ENCODE data around the gene SLC12A7.
"Not testable (repeated sequence)": the region's sequence is repeated elsewhere in the genome, so short reads cannot be mapped to it uniquely, and the experiment has no call there.

SLC12A7 gene

DNA sequence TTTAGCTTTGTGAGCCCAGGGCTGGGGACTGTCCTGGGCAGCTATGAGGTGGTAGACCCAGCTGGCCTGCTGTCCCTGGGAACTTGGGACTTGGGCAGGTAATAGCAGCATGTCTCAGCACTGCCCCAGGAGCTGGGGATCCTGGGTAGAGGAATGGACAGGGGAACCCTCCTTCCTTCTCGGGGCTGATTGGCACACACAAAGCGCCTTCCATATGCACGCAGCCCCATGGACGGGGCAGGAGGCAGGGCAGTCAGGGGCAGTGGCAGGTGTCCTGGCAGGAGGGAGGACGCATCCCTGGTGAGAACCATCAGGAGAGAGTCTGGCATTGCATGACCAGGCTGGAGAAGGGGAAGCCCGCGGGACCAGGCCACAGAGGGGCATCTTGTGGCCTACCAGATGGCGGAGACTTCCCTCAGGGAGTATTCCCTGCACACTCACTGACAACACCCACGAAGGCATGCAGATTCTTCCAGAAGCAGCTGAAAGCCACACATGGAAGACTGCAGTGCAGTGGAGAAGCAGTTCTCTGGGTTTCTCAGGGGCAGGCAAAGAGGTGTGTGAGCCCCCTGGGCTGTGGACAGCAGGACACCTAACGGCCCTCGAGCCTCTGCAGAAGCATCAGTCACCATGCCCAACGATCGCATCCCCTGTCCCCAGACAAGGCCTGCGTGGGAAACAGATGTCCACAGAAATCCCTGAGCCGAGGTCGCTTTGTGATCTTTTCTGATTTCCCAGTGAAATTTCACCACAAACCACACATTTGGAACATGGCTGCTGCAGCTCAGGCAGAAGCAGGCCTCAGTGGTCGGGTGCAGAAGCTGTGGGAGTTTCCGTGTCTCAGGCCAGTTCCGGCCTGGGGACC lies 110.2 kb downstream of the SLC12A7 start:
- DNase-seq = no peak

DNA sequence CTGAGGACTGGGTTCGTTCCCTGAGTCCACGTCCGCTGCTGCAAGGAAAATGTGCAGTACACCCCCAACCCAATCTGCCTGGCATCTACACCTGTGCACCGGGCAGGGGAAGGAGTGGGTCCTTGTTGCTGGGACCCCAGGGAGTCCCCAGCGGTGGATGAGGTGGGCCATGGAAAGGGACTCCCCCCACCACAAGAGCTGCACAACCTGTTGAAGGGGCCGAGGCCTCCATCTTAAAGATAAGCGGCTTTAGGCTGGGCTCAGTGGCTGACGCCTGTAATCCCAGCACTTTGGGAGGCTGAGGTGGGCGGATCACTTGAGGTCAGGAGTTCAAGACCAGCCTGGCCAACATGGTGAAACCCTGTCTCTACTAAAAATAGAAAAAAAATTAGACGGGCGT lies 111.0 kb downstream of the SLC12A7 start:
- DNase-seq = not testable (repeated sequence)
